ENCODE results near the gene ENG.

GRCh38 chr9:127878652-127879390 lies 24.4 kb upstream of the ENG start:
- no peak for TF ChIP-seq CTCF (conservative IDR thresholded peaks at IDR 0.05; ENCODE audit: low read length)
- no peak for TF ChIP-seq EZH2phosphoT487 (IDR thresholded peaks at IDR 0.05; ENCODE audit: borderline replicate concordance)

Data from Loucy (cell line).